ENCODE measurements around the gene SLC25A1.

SLC25A1 gene

GRCh38 chr22:19184276-19184997 is 5.9 kb upstream of the SLC25A1 start:
- Histone ChIP-seq H3F3A (ENCODE audit: low read depth) (no peaks in the 10 kb centered on the region), H3K36me3 (ENCODE audit: insufficient read depth, low read length) (no peaks in the 10 kb centered on the region), H3K79me2 (ENCODE audit: insufficient read depth, low read length) (no peaks in the 10 kb centered on the region), H3K4me2 (ENCODE audit: low read depth, low read length, poor library complexity, severe bottlenecking) (no peak overlapping the region), H3K9me3 (ENCODE audit: insufficient read depth, low read depth, low read length) (no peaks in the 10 kb centered on the region), H3K9me2 (replicated peaks; ENCODE audit: low read depth, low read length) (no peaks in the 10 kb centered on the region), H3K4me3 (ENCODE audit: low read length, poor library complexity, severe bottlenecking) (no peak overlapping the region), H4K20me1 (ENCODE audit: insufficient read depth, low read length, poor library complexity, severe bottlenecking) (no peaks in the 10 kb centered on the region), H3K9ac (ENCODE audit: low read depth, low read length, poor library complexity, severe bottlenecking) (no peak overlapping the region), H3K27me3 (ENCODE audit: insufficient read depth, low read length, poor library complexity, severe bottlenecking) (no peaks in the 10 kb centered on the region), H3K4me1 (ENCODE audit: insufficient read depth, low read length, poor library complexity, severe bottlenecking) (no peaks in the 10 kb centered on the region), H2AFZ (ENCODE audit: low read length) (no peak overlapping the region)
- TF ChIP-seq EZH2phosphoT487 (IDR thresholded peaks at IDR 0.05; ENCODE audit: borderline replicate concordance): no peak
- TF ChIP-seq, protein P1, sequence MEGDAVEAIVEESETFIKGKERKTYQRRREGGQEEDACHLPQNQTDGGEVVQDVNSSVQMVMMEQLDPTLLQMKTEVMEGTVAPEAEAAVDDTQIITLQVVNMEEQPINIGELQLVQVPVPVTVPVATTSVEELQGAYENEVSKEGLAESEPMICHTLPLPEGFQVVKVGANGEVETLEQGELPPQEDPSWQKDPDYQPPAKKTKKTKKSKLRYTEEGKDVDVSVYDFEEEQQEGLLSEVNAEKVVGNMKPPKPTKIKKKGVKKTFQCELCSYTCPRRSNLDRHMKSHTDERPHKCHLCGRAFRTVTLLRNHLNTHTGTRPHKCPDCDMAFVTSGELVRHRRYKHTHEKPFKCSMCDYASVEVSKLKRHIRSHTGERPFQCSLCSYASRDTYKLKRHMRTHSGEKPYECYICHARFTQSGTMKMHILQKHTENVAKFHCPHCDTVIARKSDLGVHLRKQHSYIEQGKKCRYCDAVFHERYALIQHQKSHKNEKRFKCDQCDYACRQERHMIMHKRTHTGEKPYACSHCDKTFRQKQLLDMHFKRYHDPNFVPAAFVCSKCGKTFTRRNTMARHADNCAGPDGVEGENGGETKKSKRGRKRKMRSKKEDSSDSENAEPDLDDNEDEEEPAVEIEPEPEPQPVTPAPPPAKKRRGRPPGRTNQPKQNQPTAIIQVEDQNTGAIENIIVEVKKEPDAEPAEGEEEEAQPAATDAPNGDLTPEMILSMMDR (conservative IDR thresholded peaks at IDR 0.05; ENCODE audit: low read length): no peak

- Histone ChIP-seq H4K20me1 (ENCODE audit: insufficient read depth, low read length, poor library complexity, severe bottlenecking) (no peaks in the 10 kb centered on the region), H3F3A (ENCODE audit: low read depth) (no peaks in the 10 kb centered on the region), H3K4me2 (ENCODE audit: low read depth, low read length, poor library complexity, severe bottlenecking) (no peak overlapping the region), H3K4me3 (ENCODE audit: low read length, poor library complexity, severe bottlenecking) (no peak overlapping the region), H2AFZ (ENCODE audit: low read length) (no peak overlapping the region), H3K9me3 (ENCODE audit: insufficient read depth, low read depth, low read length) (no peaks in the 10 kb centered on the region), H3K4me1 (ENCODE audit: insufficient read depth, low read length, poor library complexity, severe bottlenecking) (peaks cover 4% of the 10 kb centered on the region), H3K9me2 (replicated peaks; ENCODE audit: low read depth, low read length) (no peaks in the 10 kb centered on the region), H3K9ac (ENCODE audit: low read depth, low read length, poor library complexity, severe bottlenecking) (no peak overlapping the region), H3K27me3 (ENCODE audit: insufficient read depth, low read length, poor library complexity, severe bottlenecking) (no peaks in the 10 kb centered on the region), H3K36me3 (ENCODE audit: insufficient read depth, low read length) (no peaks in the 10 kb centered on the region), H3K79me2 (ENCODE audit: insufficient read depth, low read length) (peaks cover under 1% of the 10 kb centered on the region; the same call in 1 of the 2 replicates)
- no peak for TF ChIP-seq EZH2phosphoT487 (IDR thresholded peaks at IDR 0.05; ENCODE audit: borderline replicate concordance)
- TF ChIP-seq, protein P1 (conservative IDR thresholded peaks at IDR 0.05; ENCODE audit: low read length): no peak
Measured at GRCh38 chr22:19183216-19183615, 4.7 kb upstream of the SLC25A1 start.

GRCh38 chr22:19182472-19183157 is 4.1 kb upstream of the SLC25A1 start:
- H3K36me3 ChIP-seq (ENCODE audit: insufficient read depth, low read length): no peaks in the 10 kb centered on the region
- H3K9me3 ChIP-seq (ENCODE audit: insufficient read depth, low read depth, low read length): no peaks in the 10 kb centered on the region
- peaks cover 5% of the 10 kb centered on the region for H4K20me1 ChIP-seq (ENCODE audit: insufficient read depth, low read length, poor library complexity, severe bottlenecking)
- H3K4me1 ChIP-seq (ENCODE audit: insufficient read depth, low read length, poor library complexity, severe bottlenecking): peaks cover 6% of the 10 kb centered on the region
- H3K4me3 ChIP-seq (ENCODE audit: low read length, poor library complexity, severe bottlenecking): no peak overlapping the region
- no peaks in the 10 kb centered on the region for H3F3A ChIP-seq (ENCODE audit: low read depth)
- H3K9me2 ChIP-seq (replicated peaks; ENCODE audit: low read depth, low read length): no peaks in the 10 kb centered on the region
- H3K27me3 ChIP-seq (ENCODE audit: insufficient read depth, low read length, poor library complexity, severe bottlenecking): no peaks in the 10 kb centered on the region
- H3K9ac ChIP-seq (ENCODE audit: low read depth, low read length, poor library complexity, severe bottlenecking): no peak overlapping the region
- no peak for TF ChIP-seq EZH2phosphoT487 (IDR thresholded peaks at IDR 0.05; ENCODE audit: borderline replicate concordance)
- TF ChIP-seq, protein P1 (conservative IDR thresholded peaks at IDR 0.05; ENCODE audit: low read length): no peak
- H3K4me2 ChIP-seq (ENCODE audit: low read depth, low read length, poor library complexity, severe bottlenecking): no peak overlapping the region
- no peak overlapping the region for H2AFZ ChIP-seq (ENCODE audit: low read length)
- H3K79me2 ChIP-seq (ENCODE audit: insufficient read depth, low read length): peaks cover 7% of the 10 kb centered on the region; the same call in 1 of the 2 replicates

Data from Loucy (cell line).